Measurements from ENCODE around the gene RWDD4. TPM values are rescaled to one million over a fixed set of nuclear protein-coding genes. Genes with fewer than 3 reads are reported as not detected.

Gene RWDD4
- total RNA-seq, 1 experiment from 2014 or later: 33.8 TPM

DNA sequence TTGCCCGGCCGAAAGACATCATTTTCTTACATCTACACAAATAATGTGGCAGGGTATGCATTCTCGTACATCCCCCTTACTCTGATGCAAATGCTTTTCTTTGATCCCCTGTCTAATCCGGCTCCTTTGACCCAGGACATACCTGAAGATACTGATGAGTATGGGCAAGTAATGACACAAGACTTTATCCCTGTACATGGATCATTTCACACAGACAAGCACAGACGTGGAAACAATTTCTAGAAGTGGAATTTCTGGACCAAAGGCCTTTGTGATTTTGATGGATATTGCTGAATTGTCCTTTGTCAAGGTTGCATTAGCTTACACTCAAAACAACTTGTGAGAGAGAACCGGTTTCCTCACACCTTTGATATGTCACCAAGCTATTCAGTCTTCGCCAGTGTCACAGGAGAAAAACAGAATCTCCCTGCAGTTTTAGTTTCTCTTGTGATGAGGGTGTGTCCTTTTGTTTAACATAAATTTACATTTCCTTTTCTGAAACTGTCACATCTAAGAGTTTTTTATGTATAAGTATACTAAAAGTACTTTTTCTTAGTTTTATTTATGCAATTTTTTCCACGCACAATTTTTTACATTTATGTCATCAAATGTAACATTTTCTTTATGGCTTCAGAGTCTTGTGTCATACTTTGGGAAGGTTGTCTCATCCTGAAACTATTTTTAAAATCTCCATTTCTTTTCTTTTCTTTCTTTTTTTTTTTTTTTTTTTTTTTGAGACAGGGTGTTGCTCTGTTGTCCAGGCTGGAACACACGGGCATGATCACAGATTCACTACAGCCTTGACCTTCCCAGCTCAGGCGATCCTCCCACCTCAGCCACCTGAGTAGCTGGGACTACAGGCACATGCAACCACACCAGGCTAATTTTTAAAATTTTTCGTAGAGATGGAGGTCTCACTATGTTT is 25.2 kb downstream of the RWDD4 start:
- POLR2A ChIA-PET (ENCODE audit: low non-redundant PET): interaction anchor here (0.7 kb wide), 1 partner anchor 1421 kb away, joined by 5 read pairs; no protein-coding TSS in a partner anchor
- Histone ChIP-seq H3K27me3 (replicated peaks; ENCODE audit: insufficient read depth, low read depth, low read length, poor library complexity) (no peaks in the 10 kb centered on the region), H3K4me3 (ENCODE audit: low read depth, low read length, poor library complexity, severe bottlenecking) (no peak overlapping the region), H3K9me3 (ENCODE audit: low read depth, low read length, poor library complexity, severe bottlenecking) (no peaks in the 10 kb centered on the region), H3K4me1 (ENCODE audit: insufficient read depth, low read length, poor library complexity, severe bottlenecking) (no peaks in the 10 kb centered on the region), H3K27ac (ENCODE audit: low read depth, low read length, poor library complexity, severe bottlenecking) (no peak overlapping the region), H3K36me3 (ENCODE audit: insufficient read depth, low read length, poor library complexity, severe bottlenecking) (no peaks in the 10 kb centered on the region)
- DNase-seq (ENCODE audit: low spot score): no peak
- TF ChIP-seq EZH2 (IDR thresholded peaks at IDR 0.05; ENCODE audit: borderline replicate concordance, low read depth, low read length, poor library complexity, severe bottlenecking): no peak
- TF ChIP-seq, protein P1, sequence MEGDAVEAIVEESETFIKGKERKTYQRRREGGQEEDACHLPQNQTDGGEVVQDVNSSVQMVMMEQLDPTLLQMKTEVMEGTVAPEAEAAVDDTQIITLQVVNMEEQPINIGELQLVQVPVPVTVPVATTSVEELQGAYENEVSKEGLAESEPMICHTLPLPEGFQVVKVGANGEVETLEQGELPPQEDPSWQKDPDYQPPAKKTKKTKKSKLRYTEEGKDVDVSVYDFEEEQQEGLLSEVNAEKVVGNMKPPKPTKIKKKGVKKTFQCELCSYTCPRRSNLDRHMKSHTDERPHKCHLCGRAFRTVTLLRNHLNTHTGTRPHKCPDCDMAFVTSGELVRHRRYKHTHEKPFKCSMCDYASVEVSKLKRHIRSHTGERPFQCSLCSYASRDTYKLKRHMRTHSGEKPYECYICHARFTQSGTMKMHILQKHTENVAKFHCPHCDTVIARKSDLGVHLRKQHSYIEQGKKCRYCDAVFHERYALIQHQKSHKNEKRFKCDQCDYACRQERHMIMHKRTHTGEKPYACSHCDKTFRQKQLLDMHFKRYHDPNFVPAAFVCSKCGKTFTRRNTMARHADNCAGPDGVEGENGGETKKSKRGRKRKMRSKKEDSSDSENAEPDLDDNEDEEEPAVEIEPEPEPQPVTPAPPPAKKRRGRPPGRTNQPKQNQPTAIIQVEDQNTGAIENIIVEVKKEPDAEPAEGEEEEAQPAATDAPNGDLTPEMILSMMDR (conservative IDR thresholded peaks at IDR 0.05; ENCODE audit: low read depth, low read length): no peak
- CTCF ChIA-PET: no interaction called here
- BruUV-seq (replicated peaks): no TSS peak
- intact Hi-C loops (cut with micrococcal nuclease; ENCODE audit: unreplicated experiment): no loop called here

DNA sequence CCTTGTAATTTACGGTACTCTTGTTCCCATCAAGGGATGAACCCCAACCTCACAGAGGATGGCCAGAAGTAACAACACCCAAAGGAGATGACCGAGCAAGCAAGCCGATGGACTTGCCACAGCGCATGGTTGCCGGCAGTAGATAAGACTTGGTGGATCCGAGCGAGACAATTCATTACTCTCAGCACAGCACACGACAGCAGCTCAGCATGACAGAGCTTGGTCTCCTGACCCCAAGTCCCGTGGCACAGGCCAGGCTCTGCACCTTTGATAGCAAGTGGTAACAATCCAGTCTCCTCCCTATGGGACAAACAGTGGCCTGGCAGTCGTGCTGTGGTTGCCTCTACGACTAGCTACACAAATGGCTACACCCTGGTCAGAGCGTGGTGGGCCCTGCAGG is 26.3 kb downstream of the RWDD4 start:
- H3K4me1 ChIP-seq (ENCODE audit: insufficient read depth, low read length, poor library complexity, severe bottlenecking): no peaks in the 10 kb centered on the region
- no peaks in the 10 kb centered on the region for H3K9me3 ChIP-seq (ENCODE audit: low read depth, low read length, poor library complexity, severe bottlenecking)
- ChIA-PET POLR2A (ENCODE audit: low non-redundant PET) (no interaction called here), CTCF (no interaction called here)
- H3K4me3 ChIP-seq (ENCODE audit: low read depth, low read length, poor library complexity, severe bottlenecking): no peak overlapping the region
- DNase-seq (ENCODE audit: low spot score): no peak
- intact Hi-C loops (cut with micrococcal nuclease; ENCODE audit: unreplicated experiment): no loop called here
- no TSS peak for BruUV-seq (replicated peaks)
- H3K36me3 ChIP-seq (ENCODE audit: insufficient read depth, low read length, poor library complexity, severe bottlenecking): no peaks in the 10 kb centered on the region
- no peaks in the 10 kb centered on the region for H3K27me3 ChIP-seq (replicated peaks; ENCODE audit: insufficient read depth, low read depth, low read length, poor library complexity)
- no peak overlapping the region for H3K27ac ChIP-seq (ENCODE audit: low read depth, low read length, poor library complexity, severe bottlenecking)
- TF ChIP-seq, protein P1 (conservative IDR thresholded peaks at IDR 0.05; ENCODE audit: low read depth, low read length): no peak
- no peak for TF ChIP-seq EZH2 (IDR thresholded peaks at IDR 0.05; ENCODE audit: borderline replicate concordance, low read depth, low read length, poor library complexity, severe bottlenecking)

DNA sequence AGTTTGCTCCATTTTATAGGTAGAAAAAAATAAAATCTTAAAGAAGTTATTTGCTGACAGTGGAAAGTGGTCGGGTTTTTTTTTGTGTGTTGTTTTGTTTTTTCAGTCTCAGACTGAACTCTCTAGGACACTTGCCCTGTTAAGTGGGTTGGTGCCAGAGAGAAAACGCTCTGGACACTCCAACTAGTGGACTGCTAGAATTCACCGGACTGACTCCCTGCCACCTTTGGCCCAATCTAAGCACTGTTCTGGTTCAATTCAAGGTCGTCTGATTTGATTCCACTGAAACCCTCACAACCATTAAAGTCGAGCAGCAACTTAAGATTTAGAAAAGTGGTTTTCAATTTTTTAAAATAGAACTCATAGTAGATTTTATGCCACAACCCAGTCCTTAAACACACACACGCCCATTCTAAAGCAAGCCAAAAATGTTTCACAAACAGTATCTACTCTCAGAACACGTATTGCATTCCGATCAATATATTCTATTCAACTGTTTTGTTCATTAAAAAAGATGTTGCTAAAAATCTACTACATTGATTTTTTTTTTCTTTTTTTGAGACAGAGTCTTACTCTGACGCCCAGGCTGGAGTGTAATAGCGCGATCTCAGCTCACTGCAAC is 27.3 kb downstream of the RWDD4 start:
- Histone ChIP-seq H3K36me3 (ENCODE audit: insufficient read depth, low read length, poor library complexity, severe bottlenecking) (no peaks in the 10 kb centered on the region), H3K9me3 (ENCODE audit: low read depth, low read length, poor library complexity, severe bottlenecking) (no peaks in the 10 kb centered on the region), H3K27ac (ENCODE audit: low read depth, low read length, poor library complexity, severe bottlenecking) (no peak overlapping the region), H3K27me3 (replicated peaks; ENCODE audit: insufficient read depth, low read depth, low read length, poor library complexity) (no peaks in the 10 kb centered on the region), H3K4me3 (ENCODE audit: low read depth, low read length, poor library complexity, severe bottlenecking) (no peak overlapping the region), H3K4me1 (ENCODE audit: insufficient read depth, low read length, poor library complexity, severe bottlenecking) (no peaks in the 10 kb centered on the region)
- no TSS peak for BruUV-seq (replicated peaks)
- intact Hi-C loops (cut with micrococcal nuclease; ENCODE audit: unreplicated experiment): no loop called here
- TF ChIP-seq EZH2 (IDR thresholded peaks at IDR 0.05; ENCODE audit: borderline replicate concordance, low read depth, low read length, poor library complexity, severe bottlenecking): no peak
- TF ChIP-seq, protein P1 (conservative IDR thresholded peaks at IDR 0.05; ENCODE audit: low read depth, low read length): no peak
- POLR2A ChIA-PET (ENCODE audit: low non-redundant PET): no interaction called here
- CTCF ChIA-PET: no interaction called here
- DNase-seq (ENCODE audit: low spot score): no peak

All from A673 (cell line).